Fibroblast of pulmonary artery (primary cell): Measurements from ENCODE around the gene PAX4.

ENCODE experiments used
- DNase-seq: peaks from one replicate; pipeline ENCODE4 v3.0.0-alpha.2; 2010; ENCODE audit warnings: low read depth
- H3K4me3 ChIP-seq: replicated peaks from 2 replicates; pipeline ENCODE4 v1.5.1; 2011; ENCODE audit warnings: low read depth, mild to moderate bottlenecking, control low read depth, low read length, moderate library complexity
- TF ChIP-seq, protein P1 (sequence below): IDR thresholded peaks from 2 replicates; pipeline ENCODE4 v1.5.1; 2011; ENCODE audit warnings: mild to moderate bottlenecking, control low read depth, low read length, inconsistent platforms; ENCODE audit errors: missing control alignments

Gene PAX4

DNA sequence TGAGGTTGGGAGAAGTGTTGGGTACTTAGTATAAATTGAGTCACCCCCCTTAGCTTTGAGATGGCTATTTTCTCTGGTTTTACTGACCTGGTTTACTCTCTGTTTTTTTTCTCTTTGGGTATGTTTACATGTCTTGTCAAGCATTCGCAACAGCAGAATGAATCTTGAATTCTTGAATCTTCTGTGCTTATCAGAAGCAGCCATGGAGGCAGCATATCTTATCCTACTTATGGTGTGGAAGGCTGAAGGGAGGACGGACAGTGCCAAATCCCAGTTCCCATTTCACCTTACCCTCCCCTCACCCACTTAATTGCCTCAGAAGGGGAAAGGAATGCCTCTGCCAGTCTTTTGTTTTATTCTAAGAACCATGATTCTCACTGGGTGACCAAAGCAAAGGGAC, 37.8 kb upstream of the PAX4 start:
- no peak for DNase-seq
- no peak overlapping the region for H3K4me3 ChIP-seq
- TF ChIP-seq, protein P1, sequence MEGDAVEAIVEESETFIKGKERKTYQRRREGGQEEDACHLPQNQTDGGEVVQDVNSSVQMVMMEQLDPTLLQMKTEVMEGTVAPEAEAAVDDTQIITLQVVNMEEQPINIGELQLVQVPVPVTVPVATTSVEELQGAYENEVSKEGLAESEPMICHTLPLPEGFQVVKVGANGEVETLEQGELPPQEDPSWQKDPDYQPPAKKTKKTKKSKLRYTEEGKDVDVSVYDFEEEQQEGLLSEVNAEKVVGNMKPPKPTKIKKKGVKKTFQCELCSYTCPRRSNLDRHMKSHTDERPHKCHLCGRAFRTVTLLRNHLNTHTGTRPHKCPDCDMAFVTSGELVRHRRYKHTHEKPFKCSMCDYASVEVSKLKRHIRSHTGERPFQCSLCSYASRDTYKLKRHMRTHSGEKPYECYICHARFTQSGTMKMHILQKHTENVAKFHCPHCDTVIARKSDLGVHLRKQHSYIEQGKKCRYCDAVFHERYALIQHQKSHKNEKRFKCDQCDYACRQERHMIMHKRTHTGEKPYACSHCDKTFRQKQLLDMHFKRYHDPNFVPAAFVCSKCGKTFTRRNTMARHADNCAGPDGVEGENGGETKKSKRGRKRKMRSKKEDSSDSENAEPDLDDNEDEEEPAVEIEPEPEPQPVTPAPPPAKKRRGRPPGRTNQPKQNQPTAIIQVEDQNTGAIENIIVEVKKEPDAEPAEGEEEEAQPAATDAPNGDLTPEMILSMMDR = no peak

DNA sequence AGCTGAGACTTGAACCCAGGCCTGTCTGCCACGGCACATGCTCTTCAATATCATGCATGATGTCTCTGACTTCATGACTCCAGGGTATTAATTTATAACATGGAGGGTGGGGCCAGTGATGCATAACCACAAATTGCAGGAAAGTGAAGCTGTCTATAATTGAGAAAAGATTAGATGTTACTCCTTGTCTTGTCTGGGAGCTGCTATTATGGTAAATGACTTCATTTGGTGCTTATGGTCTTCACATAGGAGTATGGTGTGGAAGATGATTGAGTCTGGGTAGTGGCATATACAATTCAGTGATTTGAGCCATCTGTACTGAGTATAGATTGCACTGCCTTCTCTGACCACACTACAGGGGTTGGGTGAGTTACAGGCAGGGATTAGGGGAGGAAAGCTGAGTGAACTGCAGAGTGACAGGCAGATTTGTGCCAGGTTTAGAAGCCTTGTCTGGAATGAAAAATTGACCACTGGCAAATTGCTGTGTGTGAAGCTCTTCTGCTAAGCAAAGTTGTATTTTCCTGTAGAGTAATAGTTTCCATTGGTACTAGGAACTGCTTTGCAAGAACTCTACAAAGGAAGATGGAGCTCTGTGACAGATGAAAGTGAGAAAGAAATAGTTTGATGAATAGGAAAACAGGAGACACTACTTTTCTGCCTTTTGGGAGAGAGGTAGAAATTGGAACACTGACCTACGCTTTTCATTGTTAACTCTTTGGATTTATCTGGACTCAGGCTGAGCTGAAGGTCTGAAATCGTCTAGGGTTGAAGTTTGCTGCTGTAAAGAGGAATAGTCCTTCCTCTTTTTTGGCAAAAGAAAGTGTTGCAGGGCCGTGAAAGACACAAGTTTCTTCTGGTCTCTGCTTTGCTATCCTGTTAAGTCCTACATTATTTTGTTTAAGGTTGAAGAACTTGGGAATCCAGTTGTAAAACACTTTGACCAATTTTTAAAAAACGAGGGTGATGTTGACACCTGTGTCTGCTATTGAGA, 36.8 kb upstream of the PAX4 start:
- TF ChIP-seq, protein P1 = no peak
- no peak for DNase-seq
- peak overlapping the region; percentile 66 for H3K4me3 ChIP-seq

DNA sequence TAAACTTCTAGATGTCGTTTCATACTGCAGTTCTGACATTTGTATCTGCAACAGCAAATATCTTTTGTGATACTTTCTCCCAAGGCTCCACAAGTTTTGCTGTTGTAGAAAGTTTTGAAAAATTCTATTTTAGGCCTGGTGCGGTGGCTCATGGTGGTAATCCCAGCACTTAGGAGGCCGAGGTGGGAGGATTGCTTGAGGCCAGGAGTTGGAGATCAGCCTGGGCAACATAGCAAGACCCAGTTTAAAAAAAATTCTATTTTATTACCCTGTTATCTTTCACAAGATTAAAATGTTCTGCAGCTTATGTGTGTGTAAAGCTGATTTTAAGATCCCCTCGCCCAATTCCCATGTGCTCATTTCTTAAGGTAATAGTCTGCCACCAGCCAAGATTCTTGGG, 35.5 kb upstream of the PAX4 start:
- H3K4me3 ChIP-seq = peak overlapping the region; percentile 66
- no peak for DNase-seq
- TF ChIP-seq, protein P1 = no peak

DNA sequence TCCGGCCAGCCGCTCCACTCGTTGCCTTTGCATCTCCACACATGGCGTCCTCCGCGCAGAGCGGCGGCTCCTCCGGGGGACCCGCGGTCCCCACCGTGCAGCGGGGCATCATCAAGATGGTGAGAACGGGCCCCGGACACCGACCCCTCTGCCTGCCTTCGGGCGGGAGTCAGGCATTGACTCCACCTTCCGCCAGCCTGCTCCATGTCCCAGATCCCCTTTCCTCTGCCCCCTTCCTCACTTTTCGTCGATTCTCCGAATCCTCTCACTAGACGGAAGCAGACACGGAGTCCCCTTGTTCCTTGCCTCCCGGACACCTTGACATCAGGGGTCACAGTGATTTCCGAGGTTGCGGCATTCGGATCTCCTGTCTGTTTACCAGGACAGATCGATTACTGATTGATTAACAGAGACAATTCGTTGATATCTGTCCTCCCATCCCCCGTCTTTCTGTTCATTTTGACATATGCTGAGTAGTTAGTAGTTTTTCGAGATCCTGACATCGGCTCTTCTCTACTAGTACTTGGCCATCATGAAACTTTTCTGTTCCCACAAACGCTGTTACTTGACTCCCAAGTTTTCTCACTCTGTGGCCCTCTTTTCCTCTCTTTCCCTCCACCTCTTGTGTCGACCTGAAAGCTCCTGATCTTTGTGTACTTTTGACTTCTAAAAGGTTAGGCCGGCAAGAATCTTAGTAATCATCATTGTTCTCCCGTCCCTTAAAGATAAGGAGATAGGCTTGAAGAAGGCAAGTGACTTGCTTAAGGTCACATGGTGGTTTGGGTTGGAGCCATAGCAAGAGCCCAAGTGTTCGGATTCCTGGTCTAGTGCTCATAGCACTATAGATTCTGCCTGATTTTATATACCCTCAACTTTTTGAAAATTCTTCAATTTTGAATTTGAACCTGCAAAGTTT, 34.6 kb upstream of the PAX4 start:
- TF ChIP-seq, protein P1 = no peak
- H3K4me3 ChIP-seq = peak overlapping the region; percentile 66
- DNase-seq = peak; percentile 38

DNA sequence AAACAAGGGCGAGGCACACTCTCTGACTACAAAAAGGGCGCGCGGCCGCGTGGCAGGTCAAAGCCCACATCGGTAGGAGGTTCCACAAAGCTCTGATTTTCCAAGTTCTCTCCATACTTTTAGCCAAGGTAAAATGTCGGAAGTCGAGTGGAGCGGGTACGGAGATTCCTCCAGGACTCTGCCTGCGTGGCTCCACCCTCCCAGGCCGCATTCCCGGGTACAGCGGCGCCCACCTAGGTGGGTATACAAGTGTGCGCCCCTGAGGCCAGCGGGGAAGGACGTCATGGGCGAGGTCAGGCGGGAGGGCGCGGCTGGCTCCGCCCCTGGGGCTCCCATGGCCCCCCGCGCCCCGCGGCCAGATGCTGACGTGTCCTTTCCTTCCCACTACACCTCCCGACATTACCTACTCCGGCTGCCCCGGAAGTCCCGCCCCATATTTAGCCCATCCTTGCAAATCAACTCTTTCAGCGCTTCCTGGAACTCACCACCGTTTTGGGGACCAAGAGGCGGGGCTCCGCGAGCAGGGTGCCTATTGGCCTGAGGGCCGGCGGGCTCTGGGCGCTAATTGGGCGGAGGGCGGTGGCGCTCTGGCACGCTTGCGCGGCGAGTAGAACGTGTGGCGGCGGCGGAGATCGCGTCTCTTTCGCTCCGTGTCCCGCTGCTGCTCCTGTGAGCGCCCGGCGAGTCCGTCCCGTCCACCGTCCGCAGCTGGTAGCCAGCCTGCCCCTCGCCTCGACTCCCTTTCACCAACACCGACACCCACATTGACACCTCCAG, 33.8 kb upstream of the PAX4 start, which contains the start of gene SND1:
Gene SND1, plus strand, starts transcription at position 639 of the 777 bp plus-strand sequence. CDS start 180 bp downstream, outside the sequence.
- peak; percentile 99 for DNase-seq
- peak within 1 kb of the TSS; percentile 66 for H3K4me3 ChIP-seq
- TF ChIP-seq, protein P1 = no peak

DNA sequence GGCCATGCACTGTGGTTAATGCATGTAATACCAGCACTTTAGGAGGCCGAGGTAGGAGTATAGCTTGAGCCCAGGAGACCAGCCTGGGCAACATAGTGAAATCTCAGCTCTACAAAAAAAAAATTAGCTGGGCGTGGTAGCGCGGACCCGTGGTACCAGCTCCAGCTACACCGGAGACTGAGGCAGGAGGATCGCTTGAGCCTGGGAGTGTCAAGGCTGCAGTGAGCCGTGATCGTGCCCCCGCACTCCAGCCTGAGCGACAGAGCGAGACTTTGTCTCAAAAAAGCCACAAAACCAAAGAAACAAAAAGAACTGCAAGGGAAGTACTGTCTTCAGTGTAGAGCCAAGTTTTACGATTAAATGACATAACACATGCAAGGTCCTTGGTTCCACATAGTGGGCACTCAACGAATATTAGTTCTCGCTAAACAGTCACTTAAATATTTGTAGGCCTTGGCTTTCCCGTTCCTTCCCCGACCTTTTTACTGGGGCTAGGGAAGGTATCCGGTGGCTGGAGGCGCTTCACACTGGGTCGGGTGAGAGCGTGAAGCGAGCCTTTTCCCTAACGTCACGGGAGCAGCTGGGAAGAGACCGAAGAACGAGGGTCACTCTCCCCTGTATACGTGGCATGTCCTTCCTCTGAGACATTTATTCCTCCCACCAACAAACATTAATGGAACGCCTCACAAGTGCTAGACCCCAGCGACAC, 33.1 kb upstream of the PAX4 start:
- peak overlapping the region; percentile 66 for H3K4me3 ChIP-seq
- TF ChIP-seq, protein P1 = no peak
- no peak for DNase-seq
